ENCODE results near the gene FXYD4. TPM values are rescaled to one million over a fixed set of nuclear protein-coding genes. Genes with fewer than 3 reads are reported as not detected.
"Not testable (repeated sequence)": the region's sequence is repeated elsewhere in the genome, so short reads cannot be mapped to it uniquely, and the experiment has no call there.

Gene FXYD4
- total RNA-seq, 2 experiments from 2014 or later = not detected

GRCh38 chr10:43420369-43421200 lies 49.1 kb downstream of the FXYD4 start:
- Histone ChIP-seq H3K9me2 (ENCODE audit: insufficient read depth, low read length) (no peaks in the 10 kb centered on the region), H3K4me2 (ENCODE audit: low read length) (peak overlapping the region; percentile 85), H3K4me3 (ENCODE audit: low read depth, low read length, poor library complexity, severe bottlenecking) (peak overlapping the region; percentile 65), H3K79me2 (ENCODE audit: insufficient read depth, low read depth, low read length) (no peaks in the 10 kb centered on the region), H3K27ac (ENCODE audit: low read depth, low read length, poor library complexity, severe bottlenecking) (peak overlapping the region; percentile 88), H3K4me1 (ENCODE audit: insufficient read depth, low read length, poor library complexity, severe bottlenecking) (peaks cover 53% of the 10 kb centered on the region), H3K9me3 (ENCODE audit: low read length) (no peaks in the 10 kb centered on the region), H2AFZ (ENCODE audit: low read length) (peak overlapping the region; percentile 92; the same call in 1 of the 2 replicates), H3K36me3 (ENCODE audit: insufficient read depth, low read length) (no peaks in the 10 kb centered on the region), H4K20me1 (ENCODE audit: insufficient read depth, low read length) (no peaks in the 10 kb centered on the region)
- DNase-seq (ENCODE audit: low spot score) = peak; percentile 86
- intact Hi-C loops (cut with micrococcal nuclease; ENCODE audit: unreplicated experiment) = loop anchor here (1.0 kb wide), 3 partner anchors 16 to 32 kb away; no protein-coding TSS in a partner anchor
- ChIA-PET POLR2A (interaction anchor here (0.6 to 2.3 kb wide), 9 partner anchors 9 to 400 kb away, joined by 3 to 8 read pairs (median 4); partner anchors contain the start of gene ZNF487), CTCF (ENCODE audit: unreplicated experiment) (no interaction called here)
- BruUV-seq (replicated peaks) = no TSS peak
- TF ChIP-seq CTCF (conservative IDR thresholded peaks at IDR 0.05; ENCODE audit: low read length) (peak; percentile 63), EZH2phosphoT487 (IDR thresholded peaks at IDR 0.05; ENCODE audit: borderline replicate concordance, low read depth, low read length) (no peak)

GRCh38 chr10:43421201-43421507 lies 49.7 kb downstream of the FXYD4 start:
- H4K20me1 ChIP-seq (ENCODE audit: insufficient read depth, low read length) = no peaks in the 10 kb centered on the region
- peak overlapping the region; percentile 65 for H3K4me3 ChIP-seq (ENCODE audit: low read depth, low read length, poor library complexity, severe bottlenecking)
- H2AFZ ChIP-seq (ENCODE audit: low read length) = peak overlapping the region; percentile 92; the same call in 1 of the 2 replicates
- no peaks in the 10 kb centered on the region for H3K9me2 ChIP-seq (ENCODE audit: insufficient read depth, low read length)
- no peaks in the 10 kb centered on the region for H3K9me3 ChIP-seq (ENCODE audit: low read length)
- TF ChIP-seq EZH2phosphoT487 (IDR thresholded peaks at IDR 0.05; ENCODE audit: borderline replicate concordance, low read depth, low read length) = no peak
- TF ChIP-seq CTCF (conservative IDR thresholded peaks at IDR 0.05; ENCODE audit: low read length) = no peak
- H3K36me3 ChIP-seq (ENCODE audit: insufficient read depth, low read length) = no peaks in the 10 kb centered on the region
- peak overlapping the region; percentile 88 for H3K27ac ChIP-seq (ENCODE audit: low read depth, low read length, poor library complexity, severe bottlenecking)
- peaks cover 53% of the 10 kb centered on the region for H3K4me1 ChIP-seq (ENCODE audit: insufficient read depth, low read length, poor library complexity, severe bottlenecking)
- H3K79me2 ChIP-seq (ENCODE audit: insufficient read depth, low read depth, low read length) = no peaks in the 10 kb centered on the region
- CTCF ChIA-PET (ENCODE audit: unreplicated experiment) = no interaction called here
- peak overlapping the region; percentile 85 for H3K4me2 ChIP-seq (ENCODE audit: low read length)
- intact Hi-C loops (cut with micrococcal nuclease; ENCODE audit: unreplicated experiment) = no loop called here
- no peak for DNase-seq (ENCODE audit: low spot score)
- BruUV-seq (replicated peaks) = TSS peak; percentile 90
- POLR2A ChIA-PET = interaction anchor here (0.8 to 2.3 kb wide), 7 partner anchors 10 to 31 kb away, joined by 3 to 7 read pairs (median 4); no protein-coding TSS in a partner anchor

GRCh38 chr10:43421519-43421918 lies 50.1 kb downstream of the FXYD4 start:
- Histone ChIP-seq H3K36me3 (ENCODE audit: insufficient read depth, low read length) (no peaks in the 10 kb centered on the region), H2AFZ (ENCODE audit: low read length) (no peak overlapping the region), H3K4me1 (ENCODE audit: insufficient read depth, low read length, poor library complexity, severe bottlenecking) (peaks cover 51% of the 10 kb centered on the region), H3K27ac (ENCODE audit: low read depth, low read length, poor library complexity, severe bottlenecking) (peak overlapping the region; percentile 88), H3K9me2 (ENCODE audit: insufficient read depth, low read length) (no peaks in the 10 kb centered on the region), H4K20me1 (ENCODE audit: insufficient read depth, low read length) (no peaks in the 10 kb centered on the region), H3K4me2 (ENCODE audit: low read length) (peak overlapping the region; percentile 85), H3K9me3 (ENCODE audit: low read length) (no peaks in the 10 kb centered on the region), H3K79me2 (ENCODE audit: insufficient read depth, low read depth, low read length) (no peaks in the 10 kb centered on the region), H3K4me3 (ENCODE audit: low read depth, low read length, poor library complexity, severe bottlenecking) (peak overlapping the region; percentile 65)
- intact Hi-C loops (cut with micrococcal nuclease; ENCODE audit: unreplicated experiment) = no loop called here
- no peak for DNase-seq (ENCODE audit: low spot score)
- ChIA-PET POLR2A (interaction anchor here (0.6 to 2.3 kb wide), 9 partner anchors 11 to 33 kb away, joined by 3 to 7 read pairs (median 3); no protein-coding TSS in a partner anchor), CTCF (ENCODE audit: unreplicated experiment) (no interaction called here)
- no TSS peak for BruUV-seq (replicated peaks)
- TF ChIP-seq CTCF (conservative IDR thresholded peaks at IDR 0.05; ENCODE audit: low read length) (no peak), EZH2phosphoT487 (IDR thresholded peaks at IDR 0.05; ENCODE audit: borderline replicate concordance, low read depth, low read length) (no peak)

- peaks cover 49% of the 10 kb centered on the region for H3K4me1 ChIP-seq (ENCODE audit: insufficient read depth, low read length, poor library complexity, severe bottlenecking)
- POLR2A ChIA-PET = interaction anchor here (0.6 to 1.6 kb wide), 7 partner anchors 12 to 32 kb away, joined by 3 to 5 read pairs (median 3); no protein-coding TSS in a partner anchor
Observed at GRCh38 chr10:43421944-43422343, 50.5 kb downstream of the FXYD4 start.

More at GRCh38 chr10:43421944-43422343, 50.5 kb downstream of the FXYD4 start:
- H3K27ac ChIP-seq (ENCODE audit: low read depth, low read length, poor library complexity, severe bottlenecking); H3K9me2 ChIP-seq (ENCODE audit: insufficient read depth, low read length); H2AFZ ChIP-seq (ENCODE audit: low read length); CTCF ChIA-PET (ENCODE audit: unreplicated experiment); DNase-seq (ENCODE audit: low spot score); H3K36me3 ChIP-seq (ENCODE audit: insufficient read depth, low read length); H3K9me3 ChIP-seq (ENCODE audit: low read length); intact Hi-C loops (cut with micrococcal nuclease; ENCODE audit: unreplicated experiment); H4K20me1 ChIP-seq (ENCODE audit: insufficient read depth, low read length); H3K79me2 ChIP-seq (ENCODE audit: insufficient read depth, low read depth, low read length); BruUV-seq (replicated peaks); H3K4me3 ChIP-seq (ENCODE audit: low read depth, low read length, poor library complexity, severe bottlenecking): not testable (repeated sequence)
- H3K4me2 ChIP-seq (ENCODE audit: low read length) = peak overlapping the region; percentile 85; the same call in 1 of the 2 replicates

Data from OCI-LY7 (cell line).